ENCODE results near the gene IL17RE. TPM values are rescaled to one million over a fixed set of nuclear protein-coding genes. Genes with fewer than 3 reads are reported as not detected.

IL17RE gene
- total and polyA plus RNA-seq, 2 donors (not counting 1 experiment from before 2014, with no cell fraction given) = 0.99 to 1.9 TPM

- peaks cover 5% of the 10 kb centered on the region for H3K36me3 ChIP-seq (ENCODE audit: control insufficient read depth, insufficient read depth, low read length)
- peak; percentile 70 to 76 for DNase-seq (ENCODE audit: low read depth in 2 of 2)
- peak overlapping the region; percentile 82 for H3K4me2 ChIP-seq (ENCODE audit: extremely low read depth, insufficient read depth, low read length)
- H3K27me3 ChIP-seq (ENCODE audit: control insufficient read depth, insufficient read depth, low read length) = no peaks in the 10 kb centered on the region
- peak overlapping the region; percentile 44 to 68 (median 58) for H3K4me3 ChIP-seq (replicated peaks in 1 of 4; ENCODE audit: control extremely low read depth in 1 of 4, insufficient read depth in 1 of 4, low read depth in 3 of 4, low read length in 4 of 4)
- TF ChIP-seq EZH2 (IDR thresholded peaks at IDR 0.05; ENCODE audit: low read length, missing control alignments) = no peak
- TF ChIP-seq, protein P1, sequence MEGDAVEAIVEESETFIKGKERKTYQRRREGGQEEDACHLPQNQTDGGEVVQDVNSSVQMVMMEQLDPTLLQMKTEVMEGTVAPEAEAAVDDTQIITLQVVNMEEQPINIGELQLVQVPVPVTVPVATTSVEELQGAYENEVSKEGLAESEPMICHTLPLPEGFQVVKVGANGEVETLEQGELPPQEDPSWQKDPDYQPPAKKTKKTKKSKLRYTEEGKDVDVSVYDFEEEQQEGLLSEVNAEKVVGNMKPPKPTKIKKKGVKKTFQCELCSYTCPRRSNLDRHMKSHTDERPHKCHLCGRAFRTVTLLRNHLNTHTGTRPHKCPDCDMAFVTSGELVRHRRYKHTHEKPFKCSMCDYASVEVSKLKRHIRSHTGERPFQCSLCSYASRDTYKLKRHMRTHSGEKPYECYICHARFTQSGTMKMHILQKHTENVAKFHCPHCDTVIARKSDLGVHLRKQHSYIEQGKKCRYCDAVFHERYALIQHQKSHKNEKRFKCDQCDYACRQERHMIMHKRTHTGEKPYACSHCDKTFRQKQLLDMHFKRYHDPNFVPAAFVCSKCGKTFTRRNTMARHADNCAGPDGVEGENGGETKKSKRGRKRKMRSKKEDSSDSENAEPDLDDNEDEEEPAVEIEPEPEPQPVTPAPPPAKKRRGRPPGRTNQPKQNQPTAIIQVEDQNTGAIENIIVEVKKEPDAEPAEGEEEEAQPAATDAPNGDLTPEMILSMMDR (conservative IDR thresholded peaks at IDR 0.05 in 1 of 2, IDR thresholded peaks at IDR 0.05 in 1 of 2; ENCODE audit: low read depth in 1 of 2, low read length in 2 of 2) = peak; percentile 40 to 49
- H3K79me2 ChIP-seq (ENCODE audit: control insufficient read depth, insufficient read depth, low read length) = no peaks in the 10 kb centered on the region
- H3K9ac ChIP-seq (ENCODE audit: insufficient read depth, low read length) = peak overlapping the region; percentile 66
- no peaks in the 10 kb centered on the region for H4K20me1 ChIP-seq (ENCODE audit: control insufficient read depth, extremely low read depth, insufficient read depth, low read length)
- peaks cover 4% of the 10 kb centered on the region for H3K4me1 ChIP-seq (ENCODE audit: control insufficient read depth, extremely low read depth, insufficient read depth, low read length)
- H3K9me3 ChIP-seq (ENCODE audit: control insufficient read depth, insufficient read depth, low read depth, low read length) = no peaks in the 10 kb centered on the region
- H2AFZ ChIP-seq (ENCODE audit: low read length) = peak overlapping the region; percentile 88
- peak overlapping the region; percentile 62 for H3K27ac ChIP-seq (ENCODE audit: insufficient read depth, low read length)
Measured at GRCh38 chr3:9947025-9947995, 44.7 kb downstream of the IL17RE start.

DNA sequence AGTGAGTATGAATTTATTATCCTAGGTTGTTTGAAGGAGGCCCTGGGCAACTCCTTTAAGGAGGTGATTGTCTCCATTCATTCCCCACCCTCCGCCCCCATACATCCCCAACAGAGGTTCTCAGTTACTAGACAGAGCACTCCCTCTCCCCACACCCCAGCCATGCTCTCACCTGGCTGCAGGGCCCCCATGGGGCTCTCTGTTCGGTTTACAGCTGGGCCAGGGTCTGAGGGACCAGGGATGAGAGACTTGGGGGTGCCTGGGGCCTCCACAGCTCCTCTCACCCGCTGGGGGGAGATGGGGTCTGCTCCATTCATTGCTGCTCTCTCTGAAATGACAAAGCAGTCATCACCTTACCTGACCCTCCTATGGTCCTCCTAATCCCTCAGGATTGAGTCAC is 45.9 kb downstream of the IL17RE start:
- no peak overlapping the region for H3K27ac ChIP-seq (ENCODE audit: insufficient read depth, low read length)

GRCh38 chr3:9949115-9949514 is 46.5 kb downstream of the IL17RE start:
- DNase-seq (ENCODE audit: low read depth in 2 of 2) = no peak
- TF ChIP-seq, protein P1 (conservative IDR thresholded peaks at IDR 0.05 in 1 of 2, IDR thresholded peaks at IDR 0.05 in 1 of 2; ENCODE audit: low read depth in 1 of 2, low read length in 2 of 2) = no peak
- no peak for TF ChIP-seq EZH2 (IDR thresholded peaks at IDR 0.05; ENCODE audit: low read length, missing control alignments)
- Histone ChIP-seq H3K36me3 (ENCODE audit: control insufficient read depth, insufficient read depth, low read length) (peaks cover 2% of the 10 kb centered on the region), H3K27ac (ENCODE audit: insufficient read depth, low read length) (no peak overlapping the region), H3K9me3 (ENCODE audit: control insufficient read depth, insufficient read depth, low read depth, low read length) (no peaks in the 10 kb centered on the region), H4K20me1 (ENCODE audit: control insufficient read depth, extremely low read depth, insufficient read depth, low read length) (no peaks in the 10 kb centered on the region), H3K4me1 (ENCODE audit: control insufficient read depth, extremely low read depth, insufficient read depth, low read length) (peaks cover 4% of the 10 kb centered on the region), H3K9ac (ENCODE audit: insufficient read depth, low read length) (no peak overlapping the region), H3K4me2 (ENCODE audit: extremely low read depth, insufficient read depth, low read length) (no peak overlapping the region), H3K79me2 (ENCODE audit: control insufficient read depth, insufficient read depth, low read length) (no peaks in the 10 kb centered on the region), H2AFZ (ENCODE audit: low read length) (no peak overlapping the region), H3K4me3 (replicated peaks in 1 of 4; ENCODE audit: control extremely low read depth in 1 of 4, insufficient read depth in 1 of 4, low read depth in 3 of 4, low read length in 4 of 4) (no peak overlapping the region), H3K27me3 (ENCODE audit: control insufficient read depth, insufficient read depth, low read length) (no peaks in the 10 kb centered on the region)

More for the DNA sequence above, 45.9 kb downstream of the IL17RE start:
- H3K4me3 ChIP-seq (replicated peaks in 1 of 4; ENCODE audit: control extremely low read depth in 1 of 4, insufficient read depth in 1 of 4, low read depth in 3 of 4, low read length in 4 of 4) = no peak overlapping the region
- H3K9ac ChIP-seq (ENCODE audit: insufficient read depth, low read length) = no peak overlapping the region
- no peaks in the 10 kb centered on the region for H4K20me1 ChIP-seq (ENCODE audit: control insufficient read depth, extremely low read depth, insufficient read depth, low read length)
- peaks cover 4% of the 10 kb centered on the region for H3K4me1 ChIP-seq (ENCODE audit: control insufficient read depth, extremely low read depth, insufficient read depth, low read length)
- H2AFZ ChIP-seq (ENCODE audit: low read length) = no peak overlapping the region
- DNase-seq (ENCODE audit: low read depth in 2 of 2) = no peak
- H3K9me3 ChIP-seq (ENCODE audit: control insufficient read depth, insufficient read depth, low read depth, low read length) = no peaks in the 10 kb centered on the region
- TF ChIP-seq, protein P1 (conservative IDR thresholded peaks at IDR 0.05 in 1 of 2, IDR thresholded peaks at IDR 0.05 in 1 of 2; ENCODE audit: low read depth in 1 of 2, low read length in 2 of 2) = no peak
- no peak for TF ChIP-seq EZH2 (IDR thresholded peaks at IDR 0.05; ENCODE audit: low read length, missing control alignments)
- no peaks in the 10 kb centered on the region for H3K27me3 ChIP-seq (ENCODE audit: control insufficient read depth, insufficient read depth, low read length)
- peaks cover 2% of the 10 kb centered on the region for H3K36me3 ChIP-seq (ENCODE audit: control insufficient read depth, insufficient read depth, low read length)
- no peaks in the 10 kb centered on the region for H3K79me2 ChIP-seq (ENCODE audit: control insufficient read depth, insufficient read depth, low read length)
- no peak overlapping the region for H3K4me2 ChIP-seq (ENCODE audit: extremely low read depth, insufficient read depth, low read length)

Measured in fibroblast of lung (primary cell).